Skeletal muscle cell (primary cell): ENCODE results near the gene RPTOR.
A peak's percentile ranks its signal among the peaks of the same experiment; 100 is the strongest.
"Not testable (repeated sequence)": the region's sequence is repeated elsewhere in the genome, so short reads cannot be mapped to it uniquely, and the experiment has no call there.

Experiments
- DNase-seq: peaks from one replicate; pipeline ENCODE4 v3.0.0-alpha.2; 2010; ENCODE audit warnings: low read depth
- H3K4me3 ChIP-seq: 2 replicates; pipeline ENCODE4 v1.5.1; 2011; ENCODE audit warnings: low read depth, mild to moderate bottlenecking, control low read depth, low read length, moderate library complexity

RPTOR gene

GRCh38 chr17:80537386-80537785 lies 7.3 kb upstream of the RPTOR start:
- H3K4me3 ChIP-seq, DNase-seq: not testable (repeated sequence)

DNA sequence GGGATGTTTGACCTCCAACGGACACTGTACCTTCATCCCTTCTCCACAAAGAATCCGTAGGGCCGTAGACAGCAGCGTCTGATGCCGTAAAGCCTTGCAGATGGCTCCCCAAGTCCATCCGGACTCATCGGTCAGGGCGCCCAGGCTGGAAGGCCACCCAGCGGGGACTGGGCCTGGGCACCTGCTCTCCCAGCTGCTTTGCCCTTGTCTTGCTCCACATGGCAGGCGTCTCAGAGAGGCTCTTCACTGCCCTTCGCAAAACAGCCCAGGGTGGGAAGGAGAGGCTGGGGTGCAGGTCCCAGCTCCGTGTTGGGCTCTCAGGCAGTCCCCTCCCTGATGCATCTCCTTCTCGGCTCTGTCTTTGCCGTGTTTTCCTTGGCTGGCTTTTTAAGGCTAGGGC lies 6.2 kb upstream of the RPTOR start:
- no peak overlapping the region for H3K4me3 ChIP-seq
- DNase-seq: no peak

- no peak overlapping the region for H3K4me3 ChIP-seq
Measured at GRCh38 chr17:80539022-80539641, 5.5 kb upstream of the RPTOR start.

DNA sequence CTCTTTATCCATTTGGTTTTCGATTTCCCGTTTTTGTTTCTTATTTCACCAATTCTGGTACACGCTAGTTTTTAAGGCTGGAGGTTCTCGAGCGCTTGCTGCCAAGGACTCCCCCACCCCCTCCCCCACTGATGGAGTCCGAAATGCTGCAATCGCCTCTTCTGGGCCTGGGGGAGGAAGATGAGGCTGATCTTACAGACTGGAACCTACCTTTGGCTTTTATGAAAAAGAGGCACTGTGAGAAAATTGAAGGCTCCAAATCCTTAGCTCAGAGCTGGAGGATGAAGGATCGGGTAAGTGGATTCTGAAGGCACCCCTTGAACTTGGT lies 825 bp downstream of the RPTOR start:
- DNase-seq: no peak
- peak overlapping the region; percentile 95 for H3K4me3 ChIP-seq

More at GRCh38 chr17:80539022-80539641, 5.5 kb upstream of the RPTOR start:
- DNase-seq: no peak

DNA sequence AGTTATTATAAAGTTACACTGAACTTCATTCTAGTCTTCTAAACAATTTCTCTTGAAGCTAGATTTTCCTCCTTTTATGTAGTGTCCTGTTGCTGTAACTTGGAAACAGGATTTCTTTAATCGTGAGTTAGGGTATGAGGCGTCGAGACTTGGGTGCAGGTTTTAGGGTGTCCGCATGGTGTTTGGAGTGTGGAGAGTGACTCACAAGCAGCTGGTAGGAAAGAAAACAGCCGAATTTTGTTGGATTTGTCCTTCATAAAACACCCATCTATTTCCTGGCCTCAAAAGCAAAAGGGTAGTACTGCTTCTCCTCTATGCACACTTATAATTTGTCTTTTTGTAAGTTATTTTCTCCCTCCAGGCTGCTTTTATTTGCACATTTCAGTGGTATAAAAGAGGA lies 1.6 kb downstream of the RPTOR start:
- peak overlapping the region; percentile 95 for H3K4me3 ChIP-seq
- DNase-seq: no peak

DNA sequence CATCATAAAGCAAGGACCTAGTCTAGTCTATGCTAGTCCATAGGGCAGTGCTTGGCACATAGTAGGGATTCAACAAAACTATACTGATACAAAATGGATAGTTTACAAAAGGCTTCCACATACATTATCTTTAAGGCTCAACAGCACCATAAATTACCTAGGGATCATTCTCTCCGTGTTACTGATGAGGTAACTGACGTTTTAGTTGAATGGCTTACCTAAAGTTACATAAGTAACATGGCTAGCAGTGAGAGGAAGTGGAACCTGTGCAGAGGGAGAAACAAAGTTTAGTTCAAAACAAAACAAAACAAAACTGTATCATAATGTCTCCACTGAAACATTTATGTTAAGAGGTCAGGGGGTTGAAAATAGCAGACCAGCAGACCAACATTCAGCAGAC lies 7.9 kb downstream of the RPTOR start:
- H3K4me3 ChIP-seq: no peak overlapping the region
- DNase-seq: no peak

DNA sequence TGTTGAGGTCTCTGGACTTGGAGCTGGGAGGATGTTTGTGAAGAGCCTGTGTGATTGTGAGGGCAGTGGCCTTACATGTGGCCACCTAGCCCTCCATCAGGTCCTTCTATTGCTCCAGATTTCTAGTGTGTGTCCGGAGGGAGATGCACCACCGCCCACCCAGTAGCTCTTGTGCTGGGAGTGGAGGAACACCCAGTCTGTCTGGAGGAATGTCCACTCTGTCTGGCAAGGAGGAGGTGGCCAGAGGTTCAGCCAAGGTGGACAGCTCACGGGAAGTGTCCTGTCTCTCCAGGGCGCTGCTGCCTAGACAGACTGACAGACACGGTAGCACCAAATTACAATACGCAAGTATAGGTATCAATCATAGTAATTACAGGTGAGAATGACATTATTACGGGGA lies 10.6 kb downstream of the RPTOR start:
- DNase-seq: no peak
- H3K4me3 ChIP-seq: no peak overlapping the region

DNA sequence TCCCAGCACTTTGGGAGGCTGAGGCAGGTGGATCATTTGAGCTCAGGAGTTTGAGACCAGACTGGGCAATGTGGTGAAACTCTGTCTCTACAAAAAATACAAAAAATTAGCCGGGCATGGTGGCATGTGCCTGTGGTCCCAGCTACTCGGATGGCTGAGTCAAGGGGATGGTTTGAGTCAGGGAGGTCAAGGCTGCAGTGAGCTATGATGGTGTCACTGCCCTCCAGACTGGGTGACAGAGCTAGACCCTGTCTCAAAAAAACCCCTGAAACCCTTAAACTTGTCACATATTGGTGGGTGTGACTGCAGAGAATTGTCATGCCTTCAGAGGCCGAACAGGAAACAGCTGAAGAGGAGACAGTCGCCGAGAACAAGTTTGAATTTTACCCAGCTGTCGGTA lies 13.4 kb downstream of the RPTOR start:
- no peak for DNase-seq
- no peak overlapping the region for H3K4me3 ChIP-seq

GRCh38 chr17:80559825-80560251 lies 15.2 kb downstream of the RPTOR start:
- no peak overlapping the region for H3K4me3 ChIP-seq

DNA sequence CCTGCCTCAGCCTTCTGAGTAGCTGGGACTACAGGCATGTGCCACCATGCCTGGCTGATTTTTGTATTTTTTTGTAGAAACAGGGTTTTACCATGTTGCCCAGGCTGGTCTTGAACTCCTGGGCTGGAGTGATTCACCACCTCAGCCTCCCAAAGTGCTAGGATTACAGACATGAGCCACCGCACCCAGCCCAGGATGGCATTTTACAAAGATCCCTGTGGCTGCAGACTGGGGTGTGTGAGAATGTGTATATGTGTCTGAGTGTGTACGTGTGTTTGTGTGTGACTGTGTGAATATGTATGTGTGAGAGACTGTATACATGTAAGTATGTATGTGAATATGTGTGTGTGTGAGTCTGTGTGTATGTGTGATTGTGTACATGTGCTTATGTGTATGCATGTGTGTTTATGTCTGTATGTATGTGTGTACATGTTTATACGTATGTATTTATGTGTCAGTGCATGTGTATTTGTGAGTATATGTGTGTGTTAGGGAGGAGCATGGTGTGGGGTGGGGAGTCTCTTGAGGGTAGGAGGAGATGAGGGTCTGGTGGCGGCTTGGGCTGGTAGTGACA lies 17.0 kb downstream of the RPTOR start:
- DNase-seq: no peak
- H3K4me3 ChIP-seq: no peak overlapping the region

More at GRCh38 chr17:80559825-80560251, 15.2 kb downstream of the RPTOR start:
- peak; percentile 93 for DNase-seq

DNA sequence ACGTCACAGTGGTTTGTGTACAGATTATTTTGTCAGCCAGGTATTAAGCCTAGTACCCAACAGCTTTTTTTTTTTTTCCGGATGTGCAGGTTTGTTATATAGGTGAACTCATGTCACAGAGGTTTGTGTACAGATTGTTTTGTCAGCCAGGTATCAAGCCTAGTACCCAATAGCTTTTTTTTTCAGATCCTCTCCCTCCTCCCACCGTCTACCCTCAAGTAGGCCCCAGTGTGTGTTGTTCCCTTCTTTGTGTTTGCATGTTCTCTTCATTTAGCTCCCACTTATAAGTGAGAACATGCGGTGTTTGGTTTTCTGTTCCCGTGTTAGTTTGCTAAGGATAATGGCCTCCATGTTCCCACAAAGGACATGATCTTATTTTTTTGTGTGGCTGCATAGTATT lies 19.9 kb downstream of the RPTOR start:
- H3K4me3 ChIP-seq: no peak overlapping the region
- no peak for DNase-seq

DNA sequence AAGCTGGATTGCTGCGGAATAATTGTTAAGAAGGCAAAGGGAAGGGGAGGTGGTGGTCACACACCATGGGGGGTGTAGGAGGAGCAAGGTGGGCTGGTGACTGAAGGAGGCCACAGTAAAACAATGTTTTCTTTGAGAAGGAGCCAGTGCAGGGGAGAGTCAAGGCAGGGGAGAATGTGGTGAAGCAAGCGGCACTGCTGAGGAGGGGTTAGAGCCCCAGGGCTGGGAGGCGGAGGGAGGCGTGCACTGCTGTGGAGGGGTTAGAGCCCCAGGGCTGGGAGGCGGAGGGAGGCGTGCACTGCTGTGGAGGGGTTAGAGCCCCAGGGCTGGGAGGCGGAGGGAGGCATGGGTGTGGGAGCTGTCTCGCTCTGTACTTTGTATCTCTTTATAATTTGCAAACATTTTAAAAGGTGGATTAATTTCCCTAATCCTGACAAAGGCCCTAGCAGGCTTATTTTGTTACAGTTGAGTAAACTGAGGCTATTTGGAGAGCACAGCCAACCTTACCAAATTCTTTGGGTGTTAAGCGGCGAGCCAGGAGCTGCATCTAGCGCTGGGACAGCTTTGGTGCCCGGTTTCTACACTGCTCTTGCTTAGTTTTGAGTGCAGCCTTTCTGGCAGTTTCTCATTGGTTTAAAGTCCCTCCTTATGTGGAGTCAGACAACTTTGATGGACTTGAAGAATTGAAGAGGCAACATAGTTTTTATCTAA lies 20.9 kb downstream of the RPTOR start:
- H3K4me3 ChIP-seq: no peak overlapping the region
- no peak for DNase-seq

GRCh38 chr17:80566054-80566400 lies 21.4 kb downstream of the RPTOR start:
- no peak overlapping the region for H3K4me3 ChIP-seq
- DNase-seq: no peak

GRCh38 chr17:80568246-80568645 lies 23.6 kb downstream of the RPTOR start:
- H3K4me3 ChIP-seq: no peak overlapping the region
- no peak for DNase-seq

- DNase-seq: no peak
- H3K4me3 ChIP-seq: no peak overlapping the region
Measured at GRCh38 chr17:80569924-80570323, 25.3 kb downstream of the RPTOR start.

GRCh38 chr17:80573701-80574100 lies 29.1 kb downstream of the RPTOR start:
- no peak overlapping the region for H3K4me3 ChIP-seq
- DNase-seq: no peak

DNA sequence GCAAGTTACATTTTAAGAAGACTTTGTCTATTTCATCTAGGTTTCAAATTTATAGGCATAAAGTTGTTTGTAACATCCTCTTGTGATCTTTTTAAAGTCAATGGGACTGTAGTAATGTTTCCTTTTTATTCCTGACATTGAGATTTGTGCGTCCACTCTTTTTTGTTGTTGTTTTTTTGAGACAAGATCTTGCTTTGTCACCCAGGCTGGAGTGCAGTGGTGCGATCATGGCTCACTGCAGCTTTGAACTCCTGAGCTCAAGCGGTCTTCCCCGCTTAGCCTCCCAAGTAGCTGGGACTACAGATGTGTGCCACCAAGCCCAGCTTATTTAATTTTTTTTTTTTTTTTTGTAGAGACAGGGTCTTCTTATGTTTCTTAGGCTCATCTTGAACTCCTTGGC lies 29.9 kb downstream of the RPTOR start:
- DNase-seq: no peak
- H3K4me3 ChIP-seq: no peak overlapping the region

GRCh38 chr17:80575057-80575875 lies 30.6 kb downstream of the RPTOR start:
- DNase-seq: peak; percentile 61
- no peak overlapping the region for H3K4me3 ChIP-seq

- no peak overlapping the region for H3K4me3 ChIP-seq
- DNase-seq: no peak
Measured at GRCh38 chr17:80577876-80578570, 33.4 kb downstream of the RPTOR start.
